NOMO-1 (cell line): ENCODE data around the gene EVX2.

ENCODE experiments used
- DNase-seq, 2 experiments: peaks; one replicate each; lab custom pipeline; 2025; ENCODE audit not compliant: unreplicated experiment in 2 of 2; lab: John Stamatoyannopoulos, UW

The EVX2 gene

GRCh38 chr2:176097820-176098365 lies 14.1 kb upstream of the EVX2 start:
- DNase-seq: no peak

DNA sequence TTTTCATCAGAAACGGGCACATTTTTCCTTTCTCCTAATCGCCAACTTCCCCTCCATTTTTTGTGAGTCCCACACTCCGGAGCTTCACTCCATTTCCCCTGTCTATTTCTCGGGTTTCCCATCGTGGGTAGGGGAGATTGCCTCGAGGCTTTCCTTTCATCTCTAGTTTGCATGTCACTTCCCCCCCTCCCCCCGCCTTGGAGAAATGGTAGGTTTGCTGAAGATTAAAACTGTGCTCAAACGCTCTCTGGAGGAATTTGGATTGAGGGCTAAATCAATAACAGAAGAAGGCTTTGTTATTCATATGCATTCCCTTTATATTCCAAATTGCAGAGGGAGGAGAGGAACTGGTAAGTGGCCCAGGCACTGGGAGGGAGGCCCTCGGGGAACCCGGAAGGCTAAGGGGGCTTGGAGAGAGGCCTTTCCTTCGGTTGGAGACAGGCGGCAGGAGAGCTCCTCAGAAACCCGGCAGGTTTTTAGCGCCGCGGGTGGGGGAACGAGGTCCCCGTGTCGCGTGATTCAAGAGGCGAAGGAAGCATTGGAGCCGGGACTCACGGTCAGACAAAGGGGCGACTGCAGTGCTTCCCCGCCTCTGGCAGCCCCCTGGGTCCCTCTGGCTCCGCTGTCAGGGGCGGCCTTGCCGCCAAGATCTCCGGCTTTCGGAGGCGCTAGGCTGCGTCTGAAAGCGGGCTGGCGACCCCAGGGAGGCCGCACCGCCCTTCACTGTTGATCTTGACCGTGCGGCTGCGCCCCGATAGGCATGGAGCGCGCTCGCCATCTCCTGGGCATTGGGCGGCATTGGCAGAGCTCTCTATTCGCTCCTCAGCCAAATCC lies 13.4 kb upstream of the EVX2 start:
- DNase-seq: peak; percentile 59 to 81

- no peak for DNase-seq
Measured at GRCh38 chr2:176096243-176096985, 12.7 kb upstream of the EVX2 start.

DNA sequence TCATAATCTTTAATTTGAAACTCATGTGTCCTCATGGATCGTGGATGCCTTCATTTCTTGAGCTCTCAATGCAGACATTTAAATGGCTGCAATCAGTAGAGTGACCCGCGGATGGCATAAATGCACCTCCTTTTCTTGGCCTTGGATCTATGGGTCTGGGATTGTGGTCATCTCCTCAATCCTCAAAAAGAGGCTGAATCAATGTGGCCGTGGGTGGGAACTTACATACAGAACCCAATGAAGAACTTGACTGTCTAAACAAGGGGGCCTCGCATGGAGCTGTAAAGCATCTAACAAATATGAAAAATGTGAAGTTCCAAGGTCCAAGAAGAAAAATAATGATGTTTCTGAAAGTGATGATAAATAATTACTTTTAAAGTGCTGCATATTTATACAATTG lies 11.7 kb upstream of the EVX2 start:
- no peak for DNase-seq

DNA sequence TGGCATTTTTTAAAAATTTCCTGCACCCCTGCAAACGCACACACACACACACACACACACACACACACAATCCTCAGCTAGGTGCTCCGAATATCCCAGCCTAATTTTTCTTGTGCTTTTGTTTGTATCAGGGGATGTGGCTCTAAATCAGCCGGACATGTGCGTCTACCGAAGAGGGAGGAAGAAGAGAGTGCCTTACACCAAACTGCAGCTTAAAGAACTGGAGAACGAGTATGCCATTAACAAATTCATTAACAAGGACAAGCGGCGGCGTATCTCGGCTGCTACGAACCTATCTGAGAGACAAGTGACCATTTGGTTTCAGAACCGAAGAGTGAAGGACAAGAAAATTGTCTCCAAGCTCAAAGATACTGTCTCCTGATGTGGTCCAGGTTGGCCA lies 10.6 kb upstream of the EVX2 start:
- DNase-seq: no peak

DNA sequence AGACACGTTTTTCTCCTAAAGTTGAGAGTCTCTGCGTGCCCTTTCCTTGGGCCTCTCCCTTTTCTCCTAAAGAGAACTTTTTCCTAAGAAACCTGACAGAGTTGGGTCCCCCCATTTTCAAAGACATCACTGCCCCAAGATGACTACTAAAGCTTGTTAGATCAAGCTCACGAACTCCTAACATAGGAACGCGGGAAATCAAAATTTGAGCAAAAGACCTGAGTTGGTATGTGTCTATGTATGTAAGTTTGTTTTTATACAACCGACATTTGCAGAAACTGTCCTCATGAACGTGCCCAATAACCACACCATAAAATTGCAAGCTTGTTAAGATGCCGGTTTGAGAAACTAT lies 10.1 kb upstream of the EVX2 start:
- no peak for DNase-seq

- DNase-seq: no peak
Measured at GRCh38 chr2:176093145-176093897, 9.6 kb upstream of the EVX2 start.

DNA sequence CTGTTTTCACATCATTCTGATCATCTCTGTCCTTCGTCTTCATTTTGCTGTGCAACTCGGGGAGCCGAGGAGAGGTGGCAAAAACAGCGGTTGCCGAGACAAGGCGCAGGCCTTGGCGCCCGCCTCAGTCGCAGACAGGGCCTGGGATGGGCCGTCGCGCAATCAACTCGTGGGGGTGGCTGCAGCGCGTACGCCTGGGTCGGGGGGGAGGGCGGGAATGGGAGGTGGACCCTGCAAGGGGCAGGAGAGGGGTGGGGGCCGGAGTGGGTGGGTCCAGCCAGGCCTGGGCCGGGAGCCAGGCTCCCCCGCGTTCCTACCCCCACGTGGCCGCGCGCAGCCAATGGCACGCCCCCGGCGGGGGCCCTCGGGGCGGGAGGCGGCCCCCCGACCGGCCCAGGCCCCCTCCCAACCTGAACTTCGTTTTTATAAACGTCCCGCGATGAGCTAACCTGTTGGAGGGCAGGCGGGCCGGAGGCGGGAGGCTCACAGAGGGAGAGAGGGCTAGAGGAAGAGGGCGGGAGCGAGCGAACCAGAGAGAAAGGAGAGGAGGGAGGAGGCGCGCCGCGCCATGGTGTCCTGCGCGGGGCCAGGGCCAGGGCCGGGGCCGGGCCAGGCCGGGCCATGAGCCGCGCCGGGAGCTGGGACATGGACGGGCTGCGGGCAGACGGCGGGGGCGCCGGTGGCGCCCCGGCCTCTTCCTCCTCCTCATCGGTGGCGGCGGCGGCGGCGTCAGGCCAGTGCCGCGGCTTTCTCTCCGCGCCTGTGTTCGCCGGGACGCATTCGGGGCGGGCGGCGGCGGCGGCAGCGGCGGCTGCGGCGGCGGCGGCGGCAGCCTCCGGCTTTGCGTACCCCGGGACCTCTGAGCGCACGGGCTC lies 8.7 kb upstream of the EVX2 start, which contains the start of gene HOXD13:
Gene HOXD13 (plus strand): TSS at position 452 of the 875 bp plus-strand sequence. CDS start 170 bp downstream, at position 622.
- DNase-seq: no peak

DNA sequence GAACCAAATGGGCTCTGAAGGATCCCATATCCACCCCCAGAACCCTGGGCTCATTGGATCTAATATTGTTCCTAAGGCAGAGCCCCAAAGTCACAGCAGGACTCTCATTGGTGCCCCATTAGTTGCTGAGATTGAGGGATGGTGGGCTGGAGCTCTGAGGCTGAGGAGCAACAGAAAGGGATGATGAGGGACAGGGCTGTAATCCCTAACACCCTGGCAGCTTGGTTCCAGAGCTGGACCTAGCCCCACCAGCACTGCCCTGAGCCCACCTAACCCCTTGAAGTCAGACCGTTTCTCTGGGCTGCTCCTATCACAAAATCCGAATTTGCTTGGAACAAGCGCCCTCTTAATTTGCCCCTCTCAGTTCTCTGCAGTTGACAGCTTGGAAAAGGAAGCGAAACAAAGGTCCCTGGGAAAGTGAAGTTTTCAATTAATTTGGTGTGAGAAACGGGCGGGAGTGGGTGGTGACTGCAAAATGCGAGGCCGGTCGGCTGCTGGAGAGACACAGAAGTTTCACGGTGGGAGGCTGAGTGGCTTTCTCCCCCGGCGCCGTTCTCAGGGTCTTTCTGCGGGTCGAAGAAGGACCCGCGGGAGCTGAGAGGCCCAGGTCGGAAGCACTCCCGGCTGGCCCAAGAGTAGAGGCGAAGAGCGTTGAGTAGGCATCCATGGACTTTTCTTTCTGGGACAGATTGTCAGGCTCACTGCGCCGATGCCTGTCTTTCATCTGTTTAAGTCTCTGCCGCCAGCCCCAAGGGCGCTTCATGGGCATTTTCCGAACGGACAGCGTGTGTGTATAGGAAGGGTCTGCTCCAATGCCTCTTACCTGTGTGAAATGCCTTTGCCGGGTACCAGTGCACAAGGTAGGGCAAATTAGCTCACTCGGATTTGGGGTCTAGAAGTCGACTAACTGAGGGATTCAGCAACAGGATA lies 7.8 kb upstream of the EVX2 start:
- DNase-seq: no peak

DNA sequence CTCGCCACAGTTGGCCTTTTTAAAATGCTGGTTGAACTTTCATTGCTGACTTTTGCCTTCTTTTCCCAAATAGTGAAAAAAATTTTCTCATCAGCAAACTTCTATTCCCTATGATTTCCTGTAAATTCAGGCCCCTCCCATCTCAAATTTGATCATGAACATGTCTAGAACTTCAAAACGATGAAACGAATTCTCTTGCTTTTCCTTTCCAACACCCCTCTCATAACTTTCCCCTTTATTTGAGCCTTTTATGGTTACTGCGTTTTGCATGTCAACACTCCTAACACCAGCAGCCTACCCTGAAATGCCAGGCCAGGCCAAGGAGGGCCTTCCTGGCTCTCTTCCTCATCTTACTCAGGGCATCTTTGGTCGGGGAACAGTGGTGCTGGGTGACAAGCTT lies 7.1 kb upstream of the EVX2 start:
- no peak for DNase-seq

- no peak for DNase-seq
Measured at GRCh38 chr2:176089843-176090395, 6.2 kb upstream of the EVX2 start.

GRCh38 chr2:176088937-176089842 lies 5.4 kb upstream of the EVX2 start:
- no peak for DNase-seq

DNA sequence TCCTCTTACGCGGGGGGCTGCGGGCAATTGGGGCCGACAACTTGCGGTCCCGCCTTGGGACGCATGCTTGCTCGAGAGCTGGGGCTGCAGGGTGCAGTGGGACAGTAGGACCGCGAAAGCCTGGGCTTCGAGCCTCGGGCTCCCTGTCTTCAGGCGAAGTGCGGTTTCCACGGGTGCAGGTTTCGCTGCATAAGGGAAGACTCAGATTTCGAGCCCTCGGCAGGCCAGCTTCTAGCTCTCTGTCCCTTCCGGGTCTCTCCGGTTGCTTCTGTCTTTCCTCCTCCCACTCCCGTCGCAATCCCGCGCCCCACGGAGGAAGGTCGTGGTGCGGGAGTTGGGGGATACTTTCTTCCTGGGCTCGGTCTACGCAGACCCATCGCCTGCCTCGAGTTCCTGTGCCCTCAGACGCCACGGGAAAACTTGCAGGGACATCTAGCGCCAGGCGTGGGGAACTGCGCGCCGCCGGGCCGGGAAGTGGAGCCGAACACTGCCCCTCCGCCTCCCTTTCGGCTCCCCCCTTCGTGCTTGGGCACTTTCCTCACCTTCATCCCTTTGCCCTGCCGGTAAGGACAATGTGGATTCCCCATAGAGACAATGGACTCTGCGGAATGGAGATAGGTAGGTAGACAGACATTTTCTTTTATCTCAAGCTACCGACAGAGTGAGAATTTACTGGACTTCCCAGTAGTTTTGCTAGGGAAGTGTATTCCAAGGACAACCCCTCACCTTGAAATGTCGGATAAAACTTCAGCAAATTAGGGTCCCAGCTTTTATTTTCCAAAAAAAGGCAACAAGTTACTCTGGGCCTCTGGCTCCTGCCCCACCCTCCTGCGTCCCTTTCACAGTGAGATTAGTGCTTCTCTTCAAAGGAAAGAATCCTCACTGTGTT lies 4.5 kb upstream of the EVX2 start:
- peak; percentile 38 to 57 for DNase-seq

- no peak for DNase-seq
Measured at GRCh38 chr2:176087330-176088047, 3.7 kb upstream of the EVX2 start.

DNA sequence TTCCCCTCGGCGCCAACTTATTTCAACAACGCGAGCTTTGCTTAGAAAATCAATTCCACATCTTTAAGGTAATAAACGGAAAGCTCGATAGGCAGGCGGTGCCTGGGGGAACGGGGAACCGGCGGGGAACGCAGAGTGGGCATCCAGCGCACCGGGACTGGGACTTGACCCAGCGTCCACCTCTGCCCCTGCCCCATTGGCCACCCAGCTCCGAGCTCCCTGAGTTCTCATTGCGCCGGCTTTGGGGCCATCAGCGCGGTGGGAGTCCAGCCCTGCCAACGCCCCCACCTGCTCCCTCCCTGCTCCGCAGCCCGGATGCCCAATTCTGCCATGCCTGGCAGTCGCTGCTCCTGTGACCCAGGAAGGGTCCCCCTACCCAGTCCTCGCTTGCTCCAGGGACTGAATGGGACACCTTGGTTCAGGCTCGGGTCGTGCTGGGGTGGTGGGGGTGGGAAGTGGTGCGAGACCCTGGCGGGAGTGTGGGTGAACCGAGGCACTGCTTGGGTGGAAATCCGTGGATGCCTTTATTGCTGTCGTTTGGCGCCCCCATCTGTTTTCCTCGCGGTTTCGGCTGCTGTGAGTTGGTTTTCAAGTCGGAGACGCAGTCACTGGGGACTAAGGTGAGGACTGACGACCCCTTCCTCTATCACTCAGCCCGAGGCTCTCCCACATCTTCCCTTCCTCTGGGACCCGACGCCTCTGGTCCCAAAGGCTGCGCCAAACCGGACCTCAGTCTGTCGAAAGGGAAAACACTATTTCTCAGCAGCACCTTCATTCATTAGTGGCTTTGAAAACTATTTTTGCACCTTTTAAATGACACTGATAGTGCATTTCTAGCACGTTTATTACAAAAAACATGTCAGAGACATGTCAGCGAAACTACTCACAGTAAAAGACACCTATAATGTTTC lies 2.4 kb upstream of the EVX2 start:
- no peak for DNase-seq
